GM19240 (cell line): ENCODE data around the gene AARS2.

Source experiments
- DNase-seq: peaks from one replicate; pipeline ENCODE4 v3.0.0; 2011; ENCODE audit warnings: low spot score; ENCODE audit not compliant: insufficient read length

AARS2 gene

DNA sequence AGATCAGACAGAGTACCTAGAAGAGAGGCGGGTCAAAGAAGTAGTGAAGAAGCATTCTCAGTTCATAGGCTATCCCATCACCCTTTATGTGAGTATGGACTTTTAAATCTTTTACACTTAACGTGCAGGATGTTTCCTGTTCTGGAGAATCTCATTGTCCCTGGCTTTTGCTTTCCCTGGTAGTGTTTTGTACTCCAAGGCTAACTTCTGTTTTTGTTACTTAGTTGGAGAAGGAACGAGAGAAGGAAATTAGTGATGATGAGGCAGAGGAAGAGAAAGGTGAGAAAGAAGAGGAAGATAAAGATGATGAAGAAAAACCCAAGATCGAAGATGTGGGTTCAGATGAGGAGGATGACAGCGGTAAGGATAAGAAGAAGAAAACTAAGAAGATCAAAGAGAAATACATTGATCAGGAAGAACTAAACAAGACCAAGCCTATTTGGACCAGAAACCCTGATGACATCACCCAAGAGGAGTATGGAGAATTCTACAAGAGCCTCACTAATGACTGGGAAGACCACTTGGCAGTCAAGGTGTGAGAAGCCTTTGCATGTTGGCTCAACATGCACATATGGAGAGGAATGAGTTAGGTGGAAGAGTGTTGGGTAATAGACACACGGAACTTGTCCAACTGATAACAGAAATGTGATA lies 63.0 kb downstream of the AARS2 start:
- DNase-seq, result no peak
